RWPE2 (cell line): Measurements from ENCODE around the gene NDUFB5.

Source experiments
- ATAC-seq: fragments of 200-7000 bp; cut with Tn5 transposase; 3 replicates; pipeline ENCODE4 v1.9.1; 2021; ENCODE audit warnings: low read depth
- DNase-seq: peaks from one replicate; pipeline ENCODE4 v3.0.0-alpha.2; 2020; ENCODE audit warnings: low spot score
- H3K27ac ChIP-seq: fragments of 450-650 bp; 2 replicates; pipeline ENCODE4 v1.5.1; 2017; ENCODE audit warnings: mild to moderate bottlenecking; ENCODE audit not compliant: poor library complexity, severe bottlenecking
- H3K27me3 ChIP-seq: fragments of 250-450 bp; sonication (Bioruptor Pico); 2 replicates; pipeline ENCODE4 v1.5.1; 2021; ENCODE audit warnings: mild to moderate bottlenecking, moderate library complexity; ENCODE audit not compliant: insufficient read depth, poor library complexity, severe bottlenecking
- H3K36me3 ChIP-seq: fragments of 250-450 bp; sonication (Bioruptor Pico); 2 replicates; pipeline ENCODE4 v1.5.1; 2020; ENCODE audit warnings: low read depth, mild to moderate bottlenecking, moderate library complexity
- H3K4me1 ChIP-seq: fragments of 250-450 bp; sonication (Bioruptor Pico); 2 replicates; pipeline ENCODE4 v1.5.1; 2021; ENCODE audit warnings: mild to moderate bottlenecking, moderate library complexity; ENCODE audit not compliant: insufficient read depth, poor library complexity, severe bottlenecking
- H3K4me3 ChIP-seq: fragments of 250-450 bp; sonication (Bioruptor Pico); 2 replicates; pipeline ENCODE4 v1.5.1; 2021; ENCODE audit warnings: mild to moderate bottlenecking, moderate library complexity; ENCODE audit not compliant: severe bottlenecking
- H3K9me3 ChIP-seq: fragments of 250-450 bp; sonication (Bioruptor Pico); 2 replicates; pipeline ENCODE4 v1.5.1; 2021; ENCODE audit warnings: mild to moderate bottlenecking, moderate library complexity; ENCODE audit not compliant: severe bottlenecking
- TF ChIP-seq, protein P1 (sequence below): fragments of 450-650 bp; IDR thresholded peaks from one replicate; pipeline ENCODE4 v1.5.1; 2017; ENCODE audit warnings: mild to moderate bottlenecking, moderate library complexity; ENCODE audit not compliant: poor library complexity, severe bottlenecking

NDUFB5 gene

GRCh38 chr3:179591313-179591712 lies 13.3 kb upstream of the NDUFB5 start:
- no peak for DNase-seq
- H3K27me3 ChIP-seq, result no peaks in the 10 kb centered on the region
- no peaks in the 10 kb centered on the region for H3K9me3 ChIP-seq
- no peak overlapping the region for H3K4me3 ChIP-seq
- H3K36me3 ChIP-seq, result peaks cover 96% of the 10 kb centered on the region
- H3K4me1 ChIP-seq, result no peaks in the 10 kb centered on the region
- H3K27ac ChIP-seq, result no peak overlapping the region
- no peak for ATAC-seq
- TF ChIP-seq, protein P1, sequence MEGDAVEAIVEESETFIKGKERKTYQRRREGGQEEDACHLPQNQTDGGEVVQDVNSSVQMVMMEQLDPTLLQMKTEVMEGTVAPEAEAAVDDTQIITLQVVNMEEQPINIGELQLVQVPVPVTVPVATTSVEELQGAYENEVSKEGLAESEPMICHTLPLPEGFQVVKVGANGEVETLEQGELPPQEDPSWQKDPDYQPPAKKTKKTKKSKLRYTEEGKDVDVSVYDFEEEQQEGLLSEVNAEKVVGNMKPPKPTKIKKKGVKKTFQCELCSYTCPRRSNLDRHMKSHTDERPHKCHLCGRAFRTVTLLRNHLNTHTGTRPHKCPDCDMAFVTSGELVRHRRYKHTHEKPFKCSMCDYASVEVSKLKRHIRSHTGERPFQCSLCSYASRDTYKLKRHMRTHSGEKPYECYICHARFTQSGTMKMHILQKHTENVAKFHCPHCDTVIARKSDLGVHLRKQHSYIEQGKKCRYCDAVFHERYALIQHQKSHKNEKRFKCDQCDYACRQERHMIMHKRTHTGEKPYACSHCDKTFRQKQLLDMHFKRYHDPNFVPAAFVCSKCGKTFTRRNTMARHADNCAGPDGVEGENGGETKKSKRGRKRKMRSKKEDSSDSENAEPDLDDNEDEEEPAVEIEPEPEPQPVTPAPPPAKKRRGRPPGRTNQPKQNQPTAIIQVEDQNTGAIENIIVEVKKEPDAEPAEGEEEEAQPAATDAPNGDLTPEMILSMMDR, result no peak

DNA sequence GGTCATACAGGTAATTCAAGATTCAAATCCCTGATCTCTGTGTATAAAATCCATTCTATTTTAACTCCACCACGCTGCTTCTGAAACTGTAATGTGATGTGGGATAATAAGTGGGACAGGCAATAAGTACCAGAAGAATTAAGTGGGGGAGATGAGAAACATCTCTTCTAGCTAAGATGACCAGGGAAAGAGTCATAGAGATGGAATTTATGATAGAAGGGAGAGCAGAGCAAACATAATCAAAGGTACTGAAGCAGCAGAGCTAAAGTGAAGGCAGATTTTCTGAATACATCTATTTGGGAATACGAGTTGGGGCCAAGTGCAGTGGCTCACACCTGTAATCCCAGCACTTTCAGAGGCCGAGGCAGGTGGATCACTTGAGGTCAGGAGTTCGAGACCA lies 5.1 kb upstream of the NDUFB5 start:
- H3K9me3 ChIP-seq, result no peaks in the 10 kb centered on the region
- no peaks in the 10 kb centered on the region for H3K27me3 ChIP-seq
- DNase-seq (no peak), ATAC-seq (no peak)
- TF ChIP-seq, protein P1, result no peak
- H3K36me3 ChIP-seq, result peaks cover 83% of the 10 kb centered on the region
- no peak overlapping the region for H3K27ac ChIP-seq
- H3K4me3 ChIP-seq, result no peak overlapping the region
- no peaks in the 10 kb centered on the region for H3K4me1 ChIP-seq

DNA sequence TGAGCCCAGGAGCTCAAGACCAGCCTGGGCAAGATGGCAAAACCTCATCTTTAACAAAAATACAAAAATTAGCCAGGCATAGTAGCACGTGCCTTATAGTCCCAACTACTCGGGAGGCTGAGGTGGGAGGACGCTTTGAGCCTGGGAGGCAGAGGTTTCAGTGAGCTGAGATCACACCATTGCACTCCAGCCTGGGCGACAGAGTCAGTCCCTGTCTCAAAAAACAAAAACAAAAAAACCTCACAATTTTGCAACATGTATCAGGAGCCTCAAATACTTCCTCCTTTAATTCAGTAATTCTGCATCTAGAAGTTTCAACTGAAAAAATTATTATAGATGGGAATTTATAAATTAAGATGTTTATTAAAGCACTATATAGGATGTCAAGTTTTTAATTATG lies 1.3 kb upstream of the NDUFB5 start:
- Histone ChIP-seq H3K36me3 (peaks cover 63% of the 10 kb centered on the region), H3K4me1 (no peaks in the 10 kb centered on the region), H3K9me3 (no peaks in the 10 kb centered on the region), H3K27ac (no peak overlapping the region), H3K4me3 (peak overlapping the region; percentile 82), H3K27me3 (no peaks in the 10 kb centered on the region)
- TF ChIP-seq, protein P1, result no peak
- DNase-seq (no peak), ATAC-seq (no peak)

DNA sequence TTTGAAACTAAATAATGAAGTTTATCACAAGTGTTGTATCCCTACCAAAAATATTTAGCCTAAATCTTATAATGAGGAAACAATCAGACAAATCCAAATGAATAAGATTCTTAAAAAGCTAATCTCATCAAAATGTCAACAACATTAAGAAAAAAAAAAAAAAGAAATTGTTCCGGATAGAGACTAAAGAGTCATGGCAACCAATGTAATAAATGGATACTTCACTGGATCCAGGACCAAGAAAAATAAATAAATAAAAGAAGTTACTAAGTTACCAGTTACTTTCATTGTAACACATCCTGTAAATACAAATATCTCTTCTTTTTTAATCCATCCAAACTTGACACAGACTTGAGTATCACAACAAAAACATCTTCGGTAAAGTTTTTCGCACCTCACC lies 763 bp upstream of the NDUFB5 start:
- Histone ChIP-seq H3K9me3 (no peaks in the 10 kb centered on the region), H3K4me1 (no peaks in the 10 kb centered on the region), H3K36me3 (peaks cover 58% of the 10 kb centered on the region), H3K27ac (peak overlapping the region; percentile 26), H3K27me3 (no peaks in the 10 kb centered on the region), H3K4me3 (peak overlapping the region; percentile 82)
- TF ChIP-seq, protein P1, result no peak
- DNase-seq (no peak), ATAC-seq (no peak)

GRCh38 chr3:179606534-179607085 lies 2.0 kb downstream of the NDUFB5 start:
- TF ChIP-seq, protein P1, result no peak
- peaks cover 48% of the 10 kb centered on the region for H3K36me3 ChIP-seq
- H3K9me3 ChIP-seq, result no peaks in the 10 kb centered on the region
- H3K4me3 ChIP-seq, result no peak overlapping the region
- no peaks in the 10 kb centered on the region for H3K4me1 ChIP-seq
- H3K27ac ChIP-seq, result no peak overlapping the region
- ATAC-seq (no peak), DNase-seq (no peak)
- H3K27me3 ChIP-seq, result no peaks in the 10 kb centered on the region
